GM12875 (cell line): ENCODE results near the gene OR2AE1.

Experiments
- H3K4me3 ChIP-seq: one replicate; pipeline ENCODE4 v1.5.1; 2011; ENCODE audit warnings: low read depth, low read length, control low read depth
- TF ChIP-seq, protein P1 (sequence below): IDR thresholded peaks from 2 replicates; pipeline ENCODE4 v1.5.1; 2011; ENCODE audit warnings: low read depth, mild to moderate bottlenecking, control low read depth, inconsistent platforms, low read length, moderate library complexity, borderline replicate concordance; ENCODE audit not compliant: insufficient read depth

Gene OR2AE1

GRCh38 chr7:99837649-99838361, 39.0 kb downstream of the OR2AE1 start:
- TF ChIP-seq, protein P1, sequence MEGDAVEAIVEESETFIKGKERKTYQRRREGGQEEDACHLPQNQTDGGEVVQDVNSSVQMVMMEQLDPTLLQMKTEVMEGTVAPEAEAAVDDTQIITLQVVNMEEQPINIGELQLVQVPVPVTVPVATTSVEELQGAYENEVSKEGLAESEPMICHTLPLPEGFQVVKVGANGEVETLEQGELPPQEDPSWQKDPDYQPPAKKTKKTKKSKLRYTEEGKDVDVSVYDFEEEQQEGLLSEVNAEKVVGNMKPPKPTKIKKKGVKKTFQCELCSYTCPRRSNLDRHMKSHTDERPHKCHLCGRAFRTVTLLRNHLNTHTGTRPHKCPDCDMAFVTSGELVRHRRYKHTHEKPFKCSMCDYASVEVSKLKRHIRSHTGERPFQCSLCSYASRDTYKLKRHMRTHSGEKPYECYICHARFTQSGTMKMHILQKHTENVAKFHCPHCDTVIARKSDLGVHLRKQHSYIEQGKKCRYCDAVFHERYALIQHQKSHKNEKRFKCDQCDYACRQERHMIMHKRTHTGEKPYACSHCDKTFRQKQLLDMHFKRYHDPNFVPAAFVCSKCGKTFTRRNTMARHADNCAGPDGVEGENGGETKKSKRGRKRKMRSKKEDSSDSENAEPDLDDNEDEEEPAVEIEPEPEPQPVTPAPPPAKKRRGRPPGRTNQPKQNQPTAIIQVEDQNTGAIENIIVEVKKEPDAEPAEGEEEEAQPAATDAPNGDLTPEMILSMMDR, result peak; percentile 13; the same call in 1 of the 2 replicates
- H3K4me3 ChIP-seq, result no peak overlapping the region

- TF ChIP-seq, protein P1, result no peak
- no peak overlapping the region for H3K4me3 ChIP-seq
Observed at GRCh38 chr7:99835189-99835588, 41.6 kb downstream of the OR2AE1 start.

GRCh38 chr7:99834382-99834781, 42.5 kb downstream of the OR2AE1 start:
- TF ChIP-seq, protein P1, result no peak
- H3K4me3 ChIP-seq, result no peak overlapping the region

- TF ChIP-seq, protein P1, result no peak
- no peak overlapping the region for H3K4me3 ChIP-seq
Observed at GRCh38 chr7:99833289-99833877, 43.5 kb downstream of the OR2AE1 start.

GRCh38 chr7:99831595-99831994, 45.2 kb downstream of the OR2AE1 start:
- H3K4me3 ChIP-seq, result no peak overlapping the region
- TF ChIP-seq, protein P1, result no peak

DNA sequence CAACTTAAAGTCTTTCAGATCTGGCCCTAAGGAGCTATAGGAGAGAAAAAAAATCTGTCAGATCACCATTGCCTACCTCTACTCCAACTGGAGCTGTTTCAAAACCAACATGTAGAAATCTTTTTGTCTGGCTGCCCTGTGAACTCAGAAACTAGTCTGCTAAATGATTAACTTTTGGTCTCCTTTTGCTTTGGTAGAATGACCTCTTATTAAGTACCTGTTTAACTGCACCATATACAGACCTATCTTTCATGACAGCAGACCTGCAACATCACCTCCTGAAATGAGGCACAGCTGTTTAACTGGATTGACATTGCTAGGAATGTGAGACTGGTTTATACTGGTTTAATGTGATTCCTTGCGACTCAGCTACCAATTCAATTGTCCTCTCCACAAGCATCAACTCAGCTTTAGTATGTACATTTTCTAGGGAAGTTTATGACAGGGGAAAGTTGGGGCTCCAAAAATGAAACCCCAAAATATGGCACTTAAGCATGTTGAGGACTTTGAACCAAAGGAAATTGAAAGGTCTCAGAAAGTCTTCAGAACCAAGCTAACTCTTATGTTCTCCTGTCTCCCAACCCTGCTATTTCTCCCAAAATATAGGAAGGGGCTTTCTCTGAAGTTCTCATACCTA, 47.2 kb downstream of the OR2AE1 start:
- TF ChIP-seq, protein P1, result no peak
- H3K4me3 ChIP-seq, result no peak overlapping the region
